HuH-7 (cell line): ENCODE results near the gene RAB6B.

Source experiments
- DNase-seq: peaks from one replicate; pipeline ENCODE4 v3.0.0; 2011; ENCODE audit warnings: low spot score

RAB6B gene

GRCh38 chr3:133894353-133895207 is 1.1 kb downstream of the RAB6B start:
- no peak for DNase-seq

DNA sequence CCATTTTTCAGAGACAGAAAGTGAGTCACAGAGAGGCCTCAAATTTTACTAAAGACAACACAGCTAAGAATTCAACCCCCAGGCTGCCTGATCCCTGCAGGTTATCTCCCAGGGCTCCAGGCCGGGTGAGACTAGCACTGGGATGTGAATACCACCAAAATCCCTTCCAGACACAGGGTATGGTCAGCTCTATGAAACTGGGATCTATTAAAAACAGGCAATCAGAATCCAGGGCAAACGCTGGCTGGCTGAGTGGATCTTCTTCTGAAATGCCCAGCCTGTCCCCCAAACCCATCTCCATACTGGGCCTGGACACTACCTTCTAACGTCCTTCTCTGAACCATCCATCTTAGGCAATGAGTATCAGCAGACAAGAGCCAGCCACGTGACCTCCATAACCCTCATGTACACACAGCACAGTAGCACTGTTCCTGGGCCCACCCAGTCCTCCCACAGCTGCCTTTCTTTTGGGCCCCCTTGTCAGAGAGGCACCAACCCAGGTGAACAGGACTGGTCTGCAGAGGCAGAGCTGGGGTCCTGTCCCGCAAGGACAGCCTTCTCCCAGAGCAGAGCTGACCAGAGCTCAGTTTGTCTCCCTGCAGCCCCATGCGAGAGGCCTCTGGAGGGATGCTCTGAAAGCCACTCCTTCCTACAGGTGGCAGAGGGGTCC is 1.9 kb downstream of the RAB6B start:
- DNase-seq, result no peak

DNA sequence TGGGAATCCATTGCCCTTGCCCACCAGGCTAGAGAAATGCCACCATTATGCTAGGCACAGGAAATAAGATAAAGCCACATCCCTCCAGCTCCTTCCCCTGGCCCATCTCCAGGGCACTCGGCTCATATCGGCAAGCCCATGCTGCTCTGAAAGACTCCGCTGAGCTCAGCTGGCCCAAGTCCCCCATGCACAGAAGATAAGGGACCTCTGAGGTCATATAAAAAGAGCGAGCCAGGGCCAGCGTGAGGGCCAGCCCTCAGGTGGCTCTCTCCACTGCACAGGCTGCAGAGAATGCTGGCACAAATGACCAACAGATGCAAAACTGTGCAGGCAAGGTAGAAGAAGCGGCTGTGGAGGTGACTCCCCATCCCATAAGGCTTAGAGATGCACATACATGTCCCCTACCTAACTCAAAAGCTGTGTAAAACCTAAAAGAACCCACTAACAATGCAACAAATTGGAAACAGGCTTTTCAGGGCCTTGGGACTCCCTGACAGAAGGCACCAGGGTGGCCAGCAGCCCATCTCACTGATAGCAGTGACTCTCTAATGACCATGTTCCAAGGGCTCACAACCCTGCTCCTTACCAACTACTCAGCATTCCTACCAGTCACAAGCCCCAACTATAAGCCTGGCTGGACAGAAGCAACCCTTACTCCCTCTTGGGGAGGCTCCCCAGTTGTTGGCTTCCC is 3.0 kb downstream of the RAB6B start:
- no peak for DNase-seq

DNA sequence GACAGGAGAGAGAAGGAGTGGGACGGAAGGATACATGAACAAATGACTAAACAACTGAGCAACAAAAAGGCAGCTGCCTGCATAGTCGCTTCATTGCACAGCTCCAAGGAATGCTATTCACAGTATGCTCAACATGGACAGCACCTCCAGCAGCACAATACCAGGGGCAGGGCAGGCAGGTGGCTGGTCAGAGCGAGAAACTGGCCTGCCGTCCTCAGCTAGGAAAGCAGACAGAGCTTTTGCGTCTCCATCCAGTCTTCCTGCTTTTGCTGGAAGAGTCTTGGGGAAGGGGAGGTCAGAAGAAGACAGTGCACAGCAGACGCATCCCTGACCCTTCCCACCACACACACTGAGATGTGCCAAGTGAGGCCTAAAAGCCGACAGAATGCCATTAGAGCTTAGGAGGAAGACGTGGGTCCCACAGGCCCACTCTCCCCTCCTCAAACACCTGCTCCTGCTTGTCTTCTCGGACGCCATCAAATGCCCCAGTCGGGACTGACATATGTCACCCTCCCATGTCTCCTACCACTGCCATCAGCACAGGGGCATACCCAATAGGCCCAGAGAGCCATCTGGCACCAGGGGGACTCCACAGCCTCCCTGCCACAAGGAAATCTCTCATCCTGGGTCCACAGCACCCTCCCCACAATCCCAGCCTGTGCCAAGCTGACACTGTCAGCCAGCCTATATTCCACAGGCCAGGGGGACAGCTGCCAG is 3.9 kb downstream of the RAB6B start:
- DNase-seq, result no peak

- no peak for DNase-seq
Observed at GRCh38 chr3:133890972-133891644, 4.6 kb downstream of the RAB6B start.

DNA sequence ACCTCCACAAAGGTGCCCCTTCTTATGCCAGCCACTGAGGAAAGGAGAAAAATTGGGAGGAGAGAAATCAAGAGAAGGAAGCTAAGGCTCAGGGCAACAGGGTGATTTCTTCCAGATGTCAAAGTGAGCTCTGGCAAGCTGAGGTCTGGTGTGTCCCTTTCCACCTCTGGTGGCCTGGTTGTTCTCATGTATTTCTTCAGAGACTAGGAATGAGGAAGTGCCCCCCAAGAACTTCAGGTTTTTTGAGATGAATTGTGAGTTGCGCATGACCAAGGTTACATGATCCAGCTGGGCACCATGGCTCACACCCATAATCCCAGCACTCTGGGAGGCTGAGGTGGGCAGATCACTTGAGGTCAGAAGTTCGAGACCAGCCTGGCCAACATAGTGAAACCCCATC is 5.6 kb downstream of the RAB6B start:
- no peak for DNase-seq

GRCh38 chr3:133888726-133889340 is 6.8 kb downstream of the RAB6B start:
- no peak for DNase-seq

GRCh38 chr3:133887803-133888703 is 7.6 kb downstream of the RAB6B start:
- DNase-seq, result no peak

- no peak for DNase-seq
Observed at GRCh38 chr3:133887074-133887802, 8.4 kb downstream of the RAB6B start.

GRCh38 chr3:133886031-133886722 is 9.5 kb downstream of the RAB6B start:
- no peak for DNase-seq

- no peak for DNase-seq
Observed at GRCh38 chr3:133884887-133885711, 10.6 kb downstream of the RAB6B start.

- DNase-seq, result no peak
Observed at GRCh38 chr3:133884054-133884886, 11.4 kb downstream of the RAB6B start.

- DNase-seq, result no peak
Observed at GRCh38 chr3:133883641-133884040, 12.0 kb downstream of the RAB6B start.

DNA sequence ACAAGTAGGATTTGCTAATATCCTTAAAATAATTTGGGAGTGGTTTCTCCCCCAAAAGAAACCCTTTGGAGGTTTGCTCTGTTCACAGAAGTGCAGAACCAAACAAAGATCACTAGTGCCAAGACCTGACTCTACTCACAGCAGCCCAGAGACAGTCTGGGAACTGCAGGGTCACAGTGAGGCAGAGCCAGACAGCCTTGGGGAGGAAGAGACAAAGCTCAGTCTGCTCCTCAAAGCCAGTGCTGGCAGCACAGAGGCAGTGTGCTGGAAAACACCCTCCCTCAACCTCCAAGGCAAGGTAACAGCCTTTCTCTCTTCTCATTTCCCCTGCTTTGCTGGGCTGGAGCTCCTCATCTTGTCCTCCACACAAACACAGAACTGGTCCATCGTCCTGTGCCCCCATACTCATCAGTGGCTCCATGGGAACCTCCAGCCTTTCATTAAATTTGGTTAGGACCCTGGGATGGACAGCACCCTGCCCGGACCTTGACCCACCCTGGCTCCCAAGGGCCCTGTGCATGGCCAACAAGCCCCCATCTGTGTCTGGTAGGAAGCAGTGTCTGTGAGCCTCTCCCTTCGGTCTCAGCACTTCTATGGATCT is 12.6 kb downstream of the RAB6B start:
- DNase-seq, result no peak

- DNase-seq, result no peak
Observed at GRCh38 chr3:133881939-133882825, 13.5 kb downstream of the RAB6B start.

DNA sequence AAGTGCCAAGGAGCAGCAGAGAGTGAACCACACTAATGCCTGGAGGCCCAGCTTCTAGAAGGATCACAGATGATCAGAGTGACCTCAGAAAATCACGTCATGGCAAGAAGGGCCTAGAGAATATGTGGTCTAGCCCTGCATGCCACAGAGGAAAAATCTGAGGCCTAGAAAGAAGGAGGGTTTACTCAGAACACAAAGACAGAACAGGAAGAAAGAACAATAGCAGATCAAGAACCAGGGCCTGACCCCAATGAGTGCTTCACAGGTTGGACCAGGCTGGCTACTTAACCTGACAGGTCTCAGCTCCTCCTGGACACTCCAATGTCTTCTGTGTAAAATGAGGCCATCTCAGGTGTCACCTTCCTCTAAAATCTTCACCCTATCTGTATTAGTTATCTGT is 14.2 kb downstream of the RAB6B start:
- no peak for DNase-seq
